ENCODE data around the gene GTF2A1.
A peak's percentile ranks its signal among the peaks of the same experiment; 100 is the strongest.

The GTF2A1 gene

GRCh38 chr14:81143793-81144192, 77.0 kb downstream of the GTF2A1 start:
- Histone ChIP-seq H3K18ac (ENCODE audit: low read length) (no peak overlapping the region), H3K36me3 (ENCODE audit: control insufficient read depth, insufficient read depth, low read length) (no peaks in the 10 kb centered on the region), H4K5ac (ENCODE audit: low read length) (no peak overlapping the region), H3K79me2 (ENCODE audit: control insufficient read depth, insufficient read depth, low read length) (no peaks in the 10 kb centered on the region), H3K4me1 (ENCODE audit: control insufficient read depth, low read depth, low read length) (no peaks in the 10 kb centered on the region), H2BK120ac (ENCODE audit: low read depth, low read length) (no peak overlapping the region), H2BK5ac (ENCODE audit: low read length) (no peak overlapping the region), H3K9ac (ENCODE audit: low read length) (no peak overlapping the region), H3K23ac (ENCODE audit: low read length) (no peak overlapping the region), H3K56ac (ENCODE audit: low read length) (no peak overlapping the region), H3K79me1 (ENCODE audit: low read length) (no peaks in the 10 kb centered on the region), H4K8ac (ENCODE audit: low read depth, low read length) (no peak overlapping the region), H2AK5ac (ENCODE audit: low read length) (no peak overlapping the region), H3K4me3 (ENCODE audit: low read length) (no peak overlapping the region), H3K27ac (ENCODE audit: low read depth, low read length) (no peak overlapping the region), H3K27me3 (ENCODE audit: insufficient read depth, low read length, poor library complexity) (no peaks in the 10 kb centered on the region), H2BK15ac (replicated peaks; ENCODE audit: low read depth) (no peak overlapping the region), H3K4me2 (ENCODE audit: low read length) (no peak overlapping the region), H3K4ac (ENCODE audit: low read depth, low read length) (no peak overlapping the region)
- DNase-seq, result no peak
- WGBS (ENCODE audit: extremely low coverage, insufficient coverage, low lambda C conversion rate), result no CpG with 5 or more reads among the region's 8 CpGs

DNA sequence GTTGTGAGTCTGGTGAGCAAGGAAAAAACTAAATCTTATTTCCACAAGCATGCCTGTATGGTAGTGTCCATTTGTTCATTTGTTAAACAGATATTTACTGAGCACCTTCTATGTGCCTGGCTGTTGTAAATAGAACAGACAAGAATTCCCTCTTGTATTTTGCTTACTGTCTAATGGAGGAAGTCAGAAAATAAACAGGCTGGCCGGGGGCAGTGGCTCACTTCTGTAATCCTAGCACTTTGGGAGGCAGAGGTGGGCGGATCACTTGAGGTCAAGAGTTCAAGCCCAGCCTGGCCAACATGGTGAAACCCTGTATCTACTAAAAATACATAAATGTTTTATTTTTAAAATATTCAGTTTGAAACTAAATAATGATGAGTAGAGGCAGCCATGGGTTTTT, 79.3 kb downstream of the GTF2A1 start:
- H4K8ac ChIP-seq (ENCODE audit: low read depth, low read length), result no peak overlapping the region
- no peak overlapping the region for H3K4ac ChIP-seq (ENCODE audit: low read depth, low read length)
- no peak overlapping the region for H3K4me3 ChIP-seq (ENCODE audit: low read length)
- H3K23ac ChIP-seq (ENCODE audit: low read length), result no peak overlapping the region
- no peaks in the 10 kb centered on the region for H3K36me3 ChIP-seq (ENCODE audit: control insufficient read depth, insufficient read depth, low read length)
- H2BK5ac ChIP-seq (ENCODE audit: low read length), result no peak overlapping the region
- no peak overlapping the region for H2BK15ac ChIP-seq (replicated peaks; ENCODE audit: low read depth)
- no CpG with 5 or more reads among the region's 2 CpGs for WGBS (ENCODE audit: extremely low coverage, insufficient coverage, low lambda C conversion rate)
- no peak overlapping the region for H3K56ac ChIP-seq (ENCODE audit: low read length)
- H4K5ac ChIP-seq (ENCODE audit: low read length), result no peak overlapping the region
- no peaks in the 10 kb centered on the region for H3K27me3 ChIP-seq (ENCODE audit: insufficient read depth, low read length, poor library complexity)
- H3K79me1 ChIP-seq (ENCODE audit: low read length), result no peaks in the 10 kb centered on the region
- no peaks in the 10 kb centered on the region for H3K4me1 ChIP-seq (ENCODE audit: control insufficient read depth, low read depth, low read length)
- H3K27ac ChIP-seq (ENCODE audit: low read depth, low read length), result no peak overlapping the region
- no peaks in the 10 kb centered on the region for H3K79me2 ChIP-seq (ENCODE audit: control insufficient read depth, insufficient read depth, low read length)
- no peak overlapping the region for H3K9ac ChIP-seq (ENCODE audit: low read length)
- no peak overlapping the region for H3K18ac ChIP-seq (ENCODE audit: low read length)
- H2AK5ac ChIP-seq (ENCODE audit: low read length), result no peak overlapping the region
- H3K4me2 ChIP-seq (ENCODE audit: low read length), result no peak overlapping the region
- H2BK120ac ChIP-seq (ENCODE audit: low read depth, low read length), result no peak overlapping the region
- no peak for DNase-seq

- no peak for DNase-seq
These were observed 82.3 kb downstream of the GTF2A1 start for GRCh38 chr14:81138429-81138828.

DNA sequence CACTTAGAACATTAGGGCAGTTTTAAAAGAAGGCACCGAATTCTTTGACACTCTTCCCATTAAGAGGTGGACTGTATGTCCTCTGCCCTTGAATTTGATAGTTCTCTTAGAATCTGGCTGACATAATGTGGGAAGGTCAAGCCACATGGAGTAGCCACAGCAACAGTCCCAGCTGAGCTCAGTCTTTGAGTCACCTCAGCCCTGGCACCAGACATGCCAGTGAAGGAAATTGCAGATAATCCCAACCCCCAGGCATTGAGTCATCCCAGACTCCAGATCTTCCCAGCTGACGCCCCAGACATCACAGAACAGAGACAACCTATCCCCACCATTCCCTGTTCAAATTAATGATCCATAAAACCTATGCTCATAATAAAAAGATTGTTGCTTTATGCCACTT, 83.4 kb downstream of the GTF2A1 start:
- no peak overlapping the region for H3K4me2 ChIP-seq (ENCODE audit: low read length)
- H3K79me1 ChIP-seq (ENCODE audit: low read length), result no peaks in the 10 kb centered on the region
- no CpG with 5 or more reads among the region's 2 CpGs for WGBS (ENCODE audit: extremely low coverage, insufficient coverage, low lambda C conversion rate)
- H2BK120ac ChIP-seq (ENCODE audit: low read depth, low read length), result no peak overlapping the region
- H4K5ac ChIP-seq (ENCODE audit: low read length), result no peak overlapping the region
- no peak overlapping the region for H3K9ac ChIP-seq (ENCODE audit: low read length)
- H3K4ac ChIP-seq (ENCODE audit: low read depth, low read length), result no peak overlapping the region
- H4K8ac ChIP-seq (ENCODE audit: low read depth, low read length), result no peak overlapping the region
- no peaks in the 10 kb centered on the region for H3K79me2 ChIP-seq (ENCODE audit: control insufficient read depth, insufficient read depth, low read length)
- peaks cover 2% of the 10 kb centered on the region for H3K27me3 ChIP-seq (ENCODE audit: insufficient read depth, low read length, poor library complexity)
- H3K4me1 ChIP-seq (ENCODE audit: control insufficient read depth, low read depth, low read length), result no peaks in the 10 kb centered on the region
- no peak overlapping the region for H2BK15ac ChIP-seq (replicated peaks; ENCODE audit: low read depth)
- no peaks in the 10 kb centered on the region for H3K36me3 ChIP-seq (ENCODE audit: control insufficient read depth, insufficient read depth, low read length)
- no peak overlapping the region for H3K23ac ChIP-seq (ENCODE audit: low read length)
- peak; percentile 31 for DNase-seq
- H3K18ac ChIP-seq (ENCODE audit: low read length), result no peak overlapping the region
- H2BK5ac ChIP-seq (ENCODE audit: low read length), result no peak overlapping the region
- H2AK5ac ChIP-seq (ENCODE audit: low read length), result no peak overlapping the region
- no peak overlapping the region for H3K56ac ChIP-seq (ENCODE audit: low read length)
- H3K4me3 ChIP-seq (ENCODE audit: low read length), result no peak overlapping the region
- H3K27ac ChIP-seq (ENCODE audit: low read depth, low read length), result no peak overlapping the region

More at GRCh38 chr14:81138429-81138828, 82.3 kb downstream of the GTF2A1 start:
- H3K9ac ChIP-seq (ENCODE audit: low read length), result no peak overlapping the region
- no peak overlapping the region for H4K5ac ChIP-seq (ENCODE audit: low read length)
- H3K56ac ChIP-seq (ENCODE audit: low read length), result no peak overlapping the region
- H2AK5ac ChIP-seq (ENCODE audit: low read length), result no peak overlapping the region
- H4K8ac ChIP-seq (ENCODE audit: low read depth, low read length), result no peak overlapping the region
- H3K4me1 ChIP-seq (ENCODE audit: control insufficient read depth, low read depth, low read length), result no peaks in the 10 kb centered on the region
- H3K18ac ChIP-seq (ENCODE audit: low read length), result no peak overlapping the region
- no peak overlapping the region for H3K4me2 ChIP-seq (ENCODE audit: low read length)
- WGBS (ENCODE audit: extremely low coverage, insufficient coverage, low lambda C conversion rate), result no CpG with 5 or more reads among the region's 6 CpGs
- peaks cover 2% of the 10 kb centered on the region for H3K27me3 ChIP-seq (ENCODE audit: insufficient read depth, low read length, poor library complexity)
- H3K27ac ChIP-seq (ENCODE audit: low read depth, low read length), result no peak overlapping the region
- no peak overlapping the region for H3K4ac ChIP-seq (ENCODE audit: low read depth, low read length)
- H3K36me3 ChIP-seq (ENCODE audit: control insufficient read depth, insufficient read depth, low read length), result no peaks in the 10 kb centered on the region
- H3K4me3 ChIP-seq (ENCODE audit: low read length), result no peak overlapping the region
- no peak overlapping the region for H3K23ac ChIP-seq (ENCODE audit: low read length)
- no peaks in the 10 kb centered on the region for H3K79me2 ChIP-seq (ENCODE audit: control insufficient read depth, insufficient read depth, low read length)
- H3K79me1 ChIP-seq (ENCODE audit: low read length), result no peaks in the 10 kb centered on the region
- no peak overlapping the region for H2BK15ac ChIP-seq (replicated peaks; ENCODE audit: low read depth)
- no peak overlapping the region for H2BK120ac ChIP-seq (ENCODE audit: low read depth, low read length)
- no peak overlapping the region for H2BK5ac ChIP-seq (ENCODE audit: low read length)

DNA sequence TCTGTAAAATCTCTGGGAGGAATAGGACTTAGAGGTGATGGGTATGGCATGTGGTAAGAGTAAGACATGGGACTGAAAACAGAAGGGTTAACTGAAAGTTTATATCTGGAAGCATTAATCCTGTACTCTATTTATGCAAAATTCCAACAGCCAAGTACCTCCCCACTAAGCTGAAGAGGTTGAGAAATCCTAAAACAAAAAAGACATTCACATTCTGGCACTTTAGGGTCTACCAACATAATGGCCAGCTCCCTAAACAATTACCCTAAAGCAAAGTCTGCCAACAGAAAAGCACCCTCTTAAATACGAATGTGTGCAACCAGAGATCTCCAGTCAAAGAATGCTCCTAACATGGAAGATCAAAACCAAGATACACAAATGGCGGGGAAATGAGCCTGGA, 87.4 kb downstream of the GTF2A1 start:
- Histone ChIP-seq H3K27ac (ENCODE audit: low read depth, low read length) (no peak overlapping the region), H2BK15ac (replicated peaks; ENCODE audit: low read depth) (no peak overlapping the region), H3K23ac (ENCODE audit: low read length) (no peak overlapping the region), H3K79me2 (ENCODE audit: control insufficient read depth, insufficient read depth, low read length) (no peaks in the 10 kb centered on the region), H3K79me1 (ENCODE audit: low read length) (no peaks in the 10 kb centered on the region), H3K4me2 (ENCODE audit: low read length) (no peak overlapping the region), H2AK5ac (ENCODE audit: low read length) (no peak overlapping the region), H4K5ac (ENCODE audit: low read length) (no peak overlapping the region), H3K27me3 (ENCODE audit: insufficient read depth, low read length, poor library complexity) (peaks cover 2% of the 10 kb centered on the region), H3K4ac (ENCODE audit: low read depth, low read length) (no peak overlapping the region), H3K4me1 (ENCODE audit: control insufficient read depth, low read depth, low read length) (no peaks in the 10 kb centered on the region), H2BK120ac (ENCODE audit: low read depth, low read length) (no peak overlapping the region), H3K18ac (ENCODE audit: low read length) (no peak overlapping the region), H3K9ac (ENCODE audit: low read length) (no peak overlapping the region), H3K56ac (ENCODE audit: low read length) (no peak overlapping the region), H2BK5ac (ENCODE audit: low read length) (no peak overlapping the region), H4K8ac (ENCODE audit: low read depth, low read length) (no peak overlapping the region), H3K4me3 (ENCODE audit: low read length) (no peak overlapping the region), H3K36me3 (ENCODE audit: control insufficient read depth, insufficient read depth, low read length) (no peaks in the 10 kb centered on the region)
- no peak for DNase-seq
- no CpG with 5 or more reads among the region's 2 CpGs for WGBS (ENCODE audit: extremely low coverage, insufficient coverage, low lambda C conversion rate)

DNA sequence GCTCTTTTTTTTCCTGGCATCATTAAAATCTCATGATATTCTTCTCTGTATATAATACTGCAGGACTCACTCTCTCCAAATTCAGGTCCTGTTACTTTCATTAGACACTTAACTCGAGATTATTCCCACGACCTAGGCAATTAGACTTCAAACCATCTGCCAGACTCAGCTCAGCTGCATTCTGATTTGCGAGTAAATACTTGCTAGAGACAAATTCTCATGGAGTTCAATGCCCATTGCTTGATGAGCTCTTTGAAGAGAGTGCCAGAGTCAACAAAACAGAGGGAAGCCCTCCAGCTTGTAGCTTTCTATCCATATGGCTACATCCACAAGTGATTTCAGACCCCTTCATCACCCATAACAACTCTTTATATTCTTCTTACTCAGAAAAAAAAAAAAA, 88.3 kb downstream of the GTF2A1 start:
- Histone ChIP-seq H3K36me3 (ENCODE audit: control insufficient read depth, insufficient read depth, low read length) (no peaks in the 10 kb centered on the region), H3K79me2 (ENCODE audit: control insufficient read depth, insufficient read depth, low read length) (no peaks in the 10 kb centered on the region), H3K4me1 (ENCODE audit: control insufficient read depth, low read depth, low read length) (no peaks in the 10 kb centered on the region), H3K4ac (ENCODE audit: low read depth, low read length) (no peak overlapping the region), H3K56ac (ENCODE audit: low read length) (no peak overlapping the region), H3K4me3 (ENCODE audit: low read length) (no peak overlapping the region), H3K27ac (ENCODE audit: low read depth, low read length) (no peak overlapping the region), H3K9ac (ENCODE audit: low read length) (no peak overlapping the region), H3K18ac (ENCODE audit: low read length) (no peak overlapping the region), H4K5ac (ENCODE audit: low read length) (no peak overlapping the region), H3K4me2 (ENCODE audit: low read length) (no peak overlapping the region), H3K27me3 (ENCODE audit: insufficient read depth, low read length, poor library complexity) (peaks cover 2% of the 10 kb centered on the region), H3K23ac (ENCODE audit: low read length) (no peak overlapping the region), H2BK5ac (ENCODE audit: low read length) (no peak overlapping the region), H3K79me1 (ENCODE audit: low read length) (no peaks in the 10 kb centered on the region), H2AK5ac (ENCODE audit: low read length) (no peak overlapping the region), H2BK15ac (replicated peaks; ENCODE audit: low read depth) (no peak overlapping the region), H4K8ac (ENCODE audit: low read depth, low read length) (no peak overlapping the region), H2BK120ac (ENCODE audit: low read depth, low read length) (no peak overlapping the region)
- DNase-seq, result no peak
- no CpG with 5 or more reads among the region's 3 CpGs for WGBS (ENCODE audit: extremely low coverage, insufficient coverage, low lambda C conversion rate)
